ENCODE measurements around the gene SRD5A1.

The SRD5A1 gene

GRCh38 chr5:6649186-6649585 lies 15.9 kb downstream of the SRD5A1 start:
- H2AK5ac ChIP-seq (ENCODE audit: low read depth, low read length): no peak overlapping the region
- no peak overlapping the region for H3K18ac ChIP-seq (ENCODE audit: low read length)
- DNase-seq (ENCODE audit: low spot score): no peak
- H3K9me3 ChIP-seq (replicated peaks in 1 of 2; ENCODE audit: control insufficient read depth in 2 of 2, insufficient read depth in 1 of 2, low read depth in 1 of 2, low read length in 2 of 2): peaks cover 0 to 1% of the 10 kb centered on the region in 2 donors
- H3K23ac ChIP-seq (ENCODE audit: low read depth, low read length, poor library complexity): no peak overlapping the region
- no peak overlapping the region for H3K4me2 ChIP-seq (ENCODE audit: insufficient read depth, low read length, poor library complexity, severe bottlenecking)
- H3K4ac ChIP-seq (ENCODE audit: low read length): no peak overlapping the region
- H3K14ac ChIP-seq (ENCODE audit: low read length): no peak overlapping the region
- no peak overlapping the region for H3K9ac ChIP-seq (ENCODE audit: low read depth, low read length, poor library complexity)
- H3K27me3 ChIP-seq (ENCODE audit: control insufficient read depth in 3 of 3, insufficient read depth in 3 of 3, low read depth in 1 of 3, low read length in 3 of 3): no peaks in the 10 kb centered on the region
- H4K91ac ChIP-seq (ENCODE audit: low read depth, low read length, poor library complexity): no peak overlapping the region
- H2AFZ ChIP-seq (ENCODE audit: low read length): no peak overlapping the region
- H3K4me3 ChIP-seq (ENCODE audit: low read length in 2 of 2): no peak overlapping the region
- no peak overlapping the region for H3K27ac ChIP-seq (replicated peaks; ENCODE audit: low read length)
- WGBS, 2 donors (ENCODE audit: extremely low coverage in 2 of 2, insufficient read length in 2 of 2, insufficient replicate concordance in 1 of 2): no CpG with 5 or more reads among the region's 10 CpGs
- peaks cover 3 to 20% of the 10 kb centered on the region in 2 donors for H3K36me3 ChIP-seq (replicated peaks in 1 of 2; ENCODE audit: control insufficient read depth in 2 of 2, insufficient read depth in 2 of 2, low read length in 2 of 2)
- H2BK5ac ChIP-seq (ENCODE audit: low read length): no peak overlapping the region
- H3K4me1 ChIP-seq (ENCODE audit: control insufficient read depth in 2 of 2, insufficient read depth in 1 of 2, low read depth in 1 of 2, low read length in 2 of 2): no peaks in the 10 kb centered on the region
- peak overlapping the region; percentile 8 for H2BK120ac ChIP-seq (ENCODE audit: low read depth, low read length)
- no peak overlapping the region for H4K8ac ChIP-seq (ENCODE audit: low read depth, low read length)
- H3K79me1 ChIP-seq (ENCODE audit: low read depth, low read length): peaks cover 2% of the 10 kb centered on the region
- H2BK12ac ChIP-seq (ENCODE audit: low read length): no peak overlapping the region
- H2BK15ac ChIP-seq (ENCODE audit: low read length): no peak overlapping the region

- no peaks in the 10 kb centered on the region for H3K27me3 ChIP-seq (ENCODE audit: control insufficient read depth in 3 of 3, insufficient read depth in 3 of 3, low read depth in 1 of 3, low read length in 3 of 3)
- DNase-seq (ENCODE audit: low spot score): no peak
Measured at GRCh38 chr5:6649681-6650080, 16.4 kb downstream of the SRD5A1 start.

DNA sequence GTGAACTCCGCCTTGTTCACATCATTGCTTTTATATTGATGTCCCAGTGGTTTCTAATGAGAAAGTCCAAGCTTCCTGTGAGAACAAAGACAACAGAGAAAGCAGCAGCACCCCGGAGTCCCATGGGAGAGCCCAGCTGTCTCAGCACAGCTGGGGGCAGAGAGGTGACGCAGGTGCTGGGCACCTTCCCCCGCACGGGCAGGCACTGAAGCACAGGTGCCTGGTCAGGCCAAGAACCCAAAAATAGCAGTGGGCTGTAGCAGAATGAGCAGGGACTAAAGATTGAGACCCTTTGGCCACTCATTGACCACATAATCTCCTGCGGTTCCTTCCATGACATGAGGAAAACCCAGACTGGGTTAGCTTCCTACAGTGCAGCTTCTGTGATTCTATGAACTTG lies 18.8 kb downstream of the SRD5A1 start:
- Histone ChIP-seq H3K4me1 (ENCODE audit: control insufficient read depth in 2 of 2, insufficient read depth in 1 of 2, low read depth in 1 of 2, low read length in 2 of 2) (no peaks in the 10 kb centered on the region), H3K18ac (ENCODE audit: low read length) (no peak overlapping the region)

More at GRCh38 chr5:6649681-6650080, 16.4 kb downstream of the SRD5A1 start:
- H2BK12ac ChIP-seq (ENCODE audit: low read length): no peak overlapping the region
- H2AK5ac ChIP-seq (ENCODE audit: low read depth, low read length): no peak overlapping the region
- H3K79me1 ChIP-seq (ENCODE audit: low read depth, low read length): no peaks in the 10 kb centered on the region
- H3K4ac ChIP-seq (ENCODE audit: low read length): no peak overlapping the region
- no peak overlapping the region for H2AFZ ChIP-seq (ENCODE audit: low read length)
- no peak overlapping the region for H3K4me2 ChIP-seq (ENCODE audit: insufficient read depth, low read length, poor library complexity, severe bottlenecking)
- no peak overlapping the region for H2BK5ac ChIP-seq (ENCODE audit: low read length)
- H3K4me1 ChIP-seq (ENCODE audit: control insufficient read depth in 2 of 2, insufficient read depth in 1 of 2, low read depth in 1 of 2, low read length in 2 of 2): no peaks in the 10 kb centered on the region
- no peak overlapping the region for H3K23ac ChIP-seq (ENCODE audit: low read depth, low read length, poor library complexity)
- H3K27ac ChIP-seq (replicated peaks; ENCODE audit: low read length): no peak overlapping the region
- no peak overlapping the region for H3K14ac ChIP-seq (ENCODE audit: low read length)
- H2BK120ac ChIP-seq (ENCODE audit: low read depth, low read length): peak overlapping the region; percentile 8
- H3K9ac ChIP-seq (ENCODE audit: low read depth, low read length, poor library complexity): no peak overlapping the region
- no peak overlapping the region for H3K4me3 ChIP-seq (ENCODE audit: low read length in 2 of 2)
- H4K91ac ChIP-seq (ENCODE audit: low read depth, low read length, poor library complexity): no peak overlapping the region
- H3K18ac ChIP-seq (ENCODE audit: low read length): no peak overlapping the region
- H3K9me3 ChIP-seq (replicated peaks in 1 of 2; ENCODE audit: control insufficient read depth in 2 of 2, insufficient read depth in 1 of 2, low read depth in 1 of 2, low read length in 2 of 2): peaks cover 0 to 1% of the 10 kb centered on the region in 2 donors
- H4K8ac ChIP-seq (ENCODE audit: low read depth, low read length): no peak overlapping the region
- WGBS, 2 donors (ENCODE audit: extremely low coverage in 2 of 2, insufficient read length in 2 of 2, insufficient replicate concordance in 1 of 2): no CpG with 5 or more reads among the region's 9 CpGs
- H3K36me3 ChIP-seq (replicated peaks in 1 of 2; ENCODE audit: control insufficient read depth in 2 of 2, insufficient read depth in 2 of 2, low read length in 2 of 2): peaks cover 3 to 16% of the 10 kb centered on the region in 2 donors
- no peak overlapping the region for H2BK15ac ChIP-seq (ENCODE audit: low read length)

DNA sequence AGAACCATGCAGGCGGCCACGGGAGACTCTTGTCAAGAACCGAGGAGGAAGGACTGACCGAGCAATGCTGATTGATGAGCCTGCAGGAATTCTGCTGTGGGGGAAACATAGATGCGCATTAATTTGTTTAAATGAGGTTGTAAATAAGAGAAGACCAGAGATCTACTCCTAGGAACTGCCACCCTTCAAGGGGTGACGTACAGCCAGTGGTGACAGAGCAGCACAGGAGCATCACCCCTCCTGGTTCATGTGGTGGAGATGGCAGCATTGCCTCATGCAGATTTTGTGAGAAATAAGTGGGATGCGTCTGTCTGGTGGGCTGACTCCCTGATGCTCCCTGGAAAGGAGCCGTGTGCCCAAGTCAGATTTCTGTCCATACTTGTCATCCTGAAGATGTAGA lies 22.2 kb downstream of the SRD5A1 start:
- Histone ChIP-seq H3K14ac (ENCODE audit: low read length) (no peak overlapping the region), H3K36me3 (replicated peaks in 1 of 2; ENCODE audit: control insufficient read depth in 2 of 2, insufficient read depth in 2 of 2, low read length in 2 of 2) (peaks cover 9 to 58% of the 10 kb centered on the region in 2 donors), H3K27ac (replicated peaks; ENCODE audit: low read length) (no peak overlapping the region), H3K79me1 (ENCODE audit: low read depth, low read length) (no peaks in the 10 kb centered on the region), H3K4me3 (ENCODE audit: low read length in 2 of 2) (no peak overlapping the region), H3K18ac (ENCODE audit: low read length) (no peak overlapping the region), H4K8ac (ENCODE audit: low read depth, low read length) (no peak overlapping the region), H3K9me3 (replicated peaks in 1 of 2; ENCODE audit: control insufficient read depth in 2 of 2, insufficient read depth in 1 of 2, low read depth in 1 of 2, low read length in 2 of 2) (peaks cover 5 to 8% of the 10 kb centered on the region in 2 donors), H3K9ac (ENCODE audit: low read depth, low read length, poor library complexity) (no peak overlapping the region), H4K91ac (ENCODE audit: low read depth, low read length, poor library complexity) (no peak overlapping the region), H2BK120ac (ENCODE audit: low read depth, low read length) (no peak overlapping the region), H3K4me1 (ENCODE audit: control insufficient read depth in 2 of 2, insufficient read depth in 1 of 2, low read depth in 1 of 2, low read length in 2 of 2) (no peaks in the 10 kb centered on the region), H2BK12ac (ENCODE audit: low read length) (no peak overlapping the region), H2BK5ac (ENCODE audit: low read length) (no peak overlapping the region), H2AFZ (ENCODE audit: low read length) (no peak overlapping the region), H3K23ac (ENCODE audit: low read depth, low read length, poor library complexity) (no peak overlapping the region), H3K4ac (ENCODE audit: low read length) (no peak overlapping the region), H2BK15ac (ENCODE audit: low read length) (no peak overlapping the region), H3K27me3 (ENCODE audit: control insufficient read depth in 3 of 3, insufficient read depth in 3 of 3, low read depth in 1 of 3, low read length in 3 of 3) (no peaks in the 10 kb centered on the region), H2AK5ac (ENCODE audit: low read depth, low read length) (no peak overlapping the region), H3K4me2 (ENCODE audit: insufficient read depth, low read length, poor library complexity, severe bottlenecking) (no peak overlapping the region)
- no CpG with 5 or more reads among the region's 8 CpGs for WGBS, 2 donors (ENCODE audit: extremely low coverage in 2 of 2, insufficient read length in 2 of 2, insufficient replicate concordance in 1 of 2)
- DNase-seq (ENCODE audit: low spot score): no peak

More for the DNA sequence above, 18.8 kb downstream of the SRD5A1 start:
- Histone ChIP-seq H3K23ac (ENCODE audit: low read depth, low read length, poor library complexity) (no peak overlapping the region), H2AFZ (ENCODE audit: low read length) (no peak overlapping the region), H2BK120ac (ENCODE audit: low read depth, low read length) (no peak overlapping the region), H3K27ac (replicated peaks; ENCODE audit: low read length) (no peak overlapping the region), H2BK15ac (ENCODE audit: low read length) (no peak overlapping the region), H3K36me3 (replicated peaks in 1 of 2; ENCODE audit: control insufficient read depth in 2 of 2, insufficient read depth in 2 of 2, low read length in 2 of 2) (peaks cover 4 to 34% of the 10 kb centered on the region in 2 donors), H4K8ac (ENCODE audit: low read depth, low read length) (no peak overlapping the region), H2BK5ac (ENCODE audit: low read length) (no peak overlapping the region), H3K4me2 (ENCODE audit: insufficient read depth, low read length, poor library complexity, severe bottlenecking) (no peak overlapping the region), H3K9ac (ENCODE audit: low read depth, low read length, poor library complexity) (no peak overlapping the region), H4K91ac (ENCODE audit: low read depth, low read length, poor library complexity) (no peak overlapping the region), H3K14ac (ENCODE audit: low read length) (no peak overlapping the region), H3K9me3 (replicated peaks in 1 of 2; ENCODE audit: control insufficient read depth in 2 of 2, insufficient read depth in 1 of 2, low read depth in 1 of 2, low read length in 2 of 2) (peaks cover 2 to 8% of the 10 kb centered on the region in 2 donors), H3K4ac (ENCODE audit: low read length) (no peak overlapping the region), H3K27me3 (ENCODE audit: control insufficient read depth in 3 of 3, insufficient read depth in 3 of 3, low read depth in 1 of 3, low read length in 3 of 3) (no peaks in the 10 kb centered on the region), H2AK5ac (ENCODE audit: low read depth, low read length) (no peak overlapping the region), H3K4me3 (ENCODE audit: low read length in 2 of 2) (no peak overlapping the region), H3K79me1 (ENCODE audit: low read depth, low read length) (no peaks in the 10 kb centered on the region), H2BK12ac (ENCODE audit: low read length) (no peak overlapping the region)
- no peak for DNase-seq (ENCODE audit: low spot score)
- no CpG with 5 or more reads among the region's 6 CpGs for WGBS, 2 donors (ENCODE audit: extremely low coverage in 2 of 2, insufficient read length in 2 of 2, insufficient replicate concordance in 1 of 2)
